SK-N-SH (cell line): ENCODE results near the gene MTFMT. TPM values are rescaled to one million over a fixed set of nuclear protein-coding genes. Genes with fewer than 3 reads are reported as not detected.

Experiments
- CTCF ChIA-PET: fragments of 300-600, 350-600 bp; formaldehyde crosslinking; extraction: SDS; loops from one replicate; lab custom pipeline; 2021; lab: Yijun Ruan, JAX
- POLR2A ChIA-PET: fragments of 350-600 bp; sonication (Branson Sonifier 250); formaldehyde crosslinking; extraction: SDS; loops from one replicate; lab custom pipeline; 2020; ENCODE audit warnings: antibody characterized with exemption, inconsistent platforms; lab: Yijun Ruan, JAX
- DNase-seq: peaks from one replicate; pipeline ENCODE4 v3.0.0; 2012
- H2AFZ ChIP-seq: fragments of 200-600 bp; sonication (generic); 2 replicates; pipeline ENCODE4 v1.8.1; 2016; ENCODE audit warnings: antibody characterized with exemption, mild to moderate bottlenecking, low read depth
- H3F3A ChIP-seq: fragments of 200-600 bp; sonication (generic); replicated peaks from 2 replicates; pipeline ENCODE3; 2016; ENCODE audit warnings: antibody characterized with exemption, mild to moderate bottlenecking; ENCODE audit not compliant: insufficient read depth
- H3K27ac ChIP-seq, 2 experiments: fragments of 200-500 bp in 1 of 2; fragments of 200-600 bp in 1 of 2; sonication (Bioruptor generic) in 1 of 2; sonication (generic), shearing (Covaris generic) in 1 of 2; 2 replicates each; pipeline versions ENCODE4 v1.5.1 to v1.6.1; 2014 to 2016; ENCODE audit warnings: low read depth in 2 of 2, inconsistent platforms in 1 of 2, low read length in 1 of 2, mild to moderate bottlenecking in 1 of 2, mixed read lengths in 1 of 2
- H3K27me3 ChIP-seq: fragments of 200-600 bp; sonication (generic), shearing (Covaris generic); 2 replicates; pipeline ENCODE4 v1.6.1; 2016; ENCODE audit warnings: mixed run types; ENCODE audit not compliant: insufficient read depth
- H3K36me3 ChIP-seq, 2 experiments: fragments of 200-500 bp in 1 of 2; fragments of 200-600 bp in 1 of 2; sonication (Bioruptor generic) in 1 of 2; sonication (generic) in 1 of 2; replicated peaks in 1 of 2; 2 replicates each; pipeline versions ENCODE3 to v1.5.1; 2014 to 2016; ENCODE audit warnings: low read length in 1 of 2, mild to moderate bottlenecking in 1 of 2; ENCODE audit not compliant: insufficient read depth in 2 of 2, control insufficient read depth in 1 of 2
- H3K4me1 ChIP-seq, 2 experiments: fragments of 200-500 bp in 1 of 2; fragments of 200-600 bp in 1 of 2; sonication (Bioruptor generic) in 1 of 2; sonication (generic), shearing (Covaris generic) in 1 of 2; 2 replicates each; pipeline versions ENCODE4 v1.5.1 to v1.6.1; 2014 to 2016; ENCODE audit warnings: low read depth in 1 of 2, low read length in 1 of 2, mixed run types in 1 of 2; ENCODE audit not compliant: insufficient read depth in 2 of 2, control insufficient read depth in 1 of 2
- H3K4me2 ChIP-seq: fragments of 200-600 bp; sonication (generic), shearing (Covaris generic); 2 replicates; pipeline ENCODE4 v1.6.1; 2017; ENCODE audit warnings: mixed run types
- H3K4me3 ChIP-seq, 2 experiments: fragments of 200-500 bp in 1 of 2; fragments of 200-600 bp in 1 of 2; sonication (Bioruptor generic) in 1 of 2; sonication (generic), shearing (Covaris generic) in 1 of 2; 2 replicates each; pipeline versions ENCODE4 v1.5.1 to v1.8.1; 2014 to 2016; ENCODE audit warnings: low read depth in 2 of 2, inconsistent platforms in 1 of 2, low read length in 1 of 2, mild to moderate bottlenecking in 1 of 2, mixed read lengths in 1 of 2, moderate library complexity in 1 of 2
- H3K79me2 ChIP-seq: fragments of 200-600 bp; sonication (generic); 2 replicates; pipeline ENCODE4 v1.8.1; 2017; ENCODE audit warnings: mild to moderate bottlenecking; ENCODE audit not compliant: insufficient read depth
- H3K9ac ChIP-seq: fragments of 200-600 bp; sonication (generic); 2 replicates; pipeline ENCODE4 v1.6.1; 2017; ENCODE audit warnings: mixed run types
- H3K9me2 ChIP-seq: fragments of 200-600 bp; sonication (generic); 2 replicates; pipeline ENCODE4 v1.6.1; 2017; ENCODE audit warnings: mixed run types
- H3K9me3 ChIP-seq: fragments of 200-600 bp; sonication (generic); 2 replicates; pipeline ENCODE4 v1.6.1; 2017; ENCODE audit warnings: mixed run types, mild to moderate bottlenecking, moderate library complexity
- H4K20me1 ChIP-seq: fragments of 200-600 bp; sonication (generic); 2 replicates; pipeline ENCODE4 v1.6.1; 2017; ENCODE audit warnings: mild to moderate bottlenecking, mixed run types; ENCODE audit not compliant: insufficient read depth
- CHD2 ChIP-seq: fragments of 150-350 bp; IDR thresholded peaks from 2 replicates; pipeline ENCODE4 v1.6.1; 2018; ENCODE audit warnings: low read length; ENCODE audit not compliant: partially characterized antibody
- ELF1 ChIP-seq: IDR thresholded peaks from 2 replicates; pipeline ENCODE4 v1.4.0; 2012
- EP300 ChIP-seq, 2 experiments: IDR thresholded peaks; 2 replicates each; pipeline versions ENCODE4 v1.4.0 to v1.6.1; 2012; ENCODE audit warnings: borderline replicate concordance in 1 of 2, low read depth in 1 of 2, low read length in 1 of 2
- EZH2phosphoT487 ChIP-seq: fragments of 200-600 bp; sonication (generic); IDR thresholded peaks from 2 replicates; pipeline ENCODE4 v1.6.1; 2017; ENCODE audit warnings: low read depth, mixed run types, mild to moderate bottlenecking, antibody characterized with exemption, moderate library complexity, borderline replicate concordance
- FOSL2 ChIP-seq: IDR thresholded peaks from 2 replicates; pipeline ENCODE4 v1.4.0; 2012; ENCODE audit warnings: low read depth, mild to moderate bottlenecking, moderate library complexity, borderline replicate concordance
- JUND ChIP-seq: IDR thresholded peaks from 2 replicates; pipeline ENCODE4 v1.4.0; 2012
- MEF2A ChIP-seq: IDR thresholded peaks from 2 replicates; pipeline ENCODE4 v1.4.0; 2012; ENCODE audit warnings: low read depth, borderline replicate concordance
- NFIC ChIP-seq: IDR thresholded peaks from 2 replicates; pipeline ENCODE4 v1.4.0; 2012; ENCODE audit warnings: borderline replicate concordance
- PBX3 ChIP-seq: IDR thresholded peaks from 2 replicates; pipeline ENCODE4; 2012
- POLR2AphosphoS5 ChIP-seq: IDR thresholded peaks from 2 replicates; pipeline ENCODE4 v1.6.1; 2012; ENCODE audit warnings: low read depth, low read length
- RAD21 ChIP-seq: IDR thresholded peaks from 2 replicates; pipeline ENCODE4 v1.6.1; 2012; ENCODE audit warnings: mild to moderate bottlenecking, low read length
- RCOR1 ChIP-seq: fragments of 150-350 bp; IDR thresholded peaks from 2 replicates; pipeline ENCODE4 v1.6.1; 2017; ENCODE audit warnings: antibody characterized with exemption, low read length
- REST ChIP-seq: IDR thresholded peaks from 2 replicates; pipeline ENCODE4 v1.6.1; 2012; ENCODE audit warnings: mild to moderate bottlenecking, low read depth, low read length, moderate library complexity
- RFX5 ChIP-seq: IDR thresholded peaks from 2 replicates; pipeline ENCODE4 v1.6.1; 2012; ENCODE audit warnings: mild to moderate bottlenecking, improper control_type of control experiment, low read length
- RXRA ChIP-seq: IDR thresholded peaks from 2 replicates; pipeline ENCODE4 v1.4.0; 2012; ENCODE audit warnings: low read depth, mild to moderate bottlenecking, borderline replicate concordance
- SIN3A ChIP-seq: IDR thresholded peaks from 2 replicates; pipeline ENCODE4 v1.6.1; 2012; ENCODE audit warnings: low read depth, mild to moderate bottlenecking, low read length, moderate library complexity, borderline replicate concordance
- TAF1 ChIP-seq: IDR thresholded peaks from 2 replicates; pipeline ENCODE4 v1.6.1; 2012; ENCODE audit warnings: low read depth, mild to moderate bottlenecking, low read length, moderate library complexity, borderline replicate concordance
- TCF12 ChIP-seq: IDR thresholded peaks from 2 replicates; pipeline ENCODE4 v1.4.0; 2012
- TEAD4 ChIP-seq: IDR thresholded peaks from 2 replicates; pipeline ENCODE4 v1.4.0; 2012; ENCODE audit warnings: mild to moderate bottlenecking, borderline replicate concordance; ENCODE audit not compliant: insufficient read depth
- YY1 ChIP-seq: IDR thresholded peaks from 2 replicates; pipeline ENCODE4 v1.4.0; 2012; ENCODE audit warnings: low read depth, mild to moderate bottlenecking
- WGBS: methylation state at CpG from one replicate; pipeline ENCODE4 v1.1.6; 2017; ENCODE audit warnings: low lambda C conversion rate; 5-methylcytosine and 5-hydroxymethylcytosine counted together
- polyA plus RNA-seq, 3 experiments: library from polyadenylated mRNA; depleted of rRNA; stranded (reverse); fragments of >200 nt; gene quantifications; 2 replicates each; pipeline ENCODE4 v1.2.3, GENCODE V29; 2012
- TF ChIP-seq, protein P1 (sequence below): IDR thresholded peaks from 2 replicates; pipeline ENCODE4 v1.4.0; 2012; ENCODE audit warnings: low read depth
- TF ChIP-seq, protein P2 (sequence below): IDR thresholded peaks from 2 replicates; pipeline ENCODE4 v1.4.0; 2012; ENCODE audit warnings: low read depth, borderline replicate concordance

MTFMT gene
- polyA plus RNA-seq, 1 of the 3 experiments (the other 2 are of a cell fraction): 12.1 TPM

DNA sequence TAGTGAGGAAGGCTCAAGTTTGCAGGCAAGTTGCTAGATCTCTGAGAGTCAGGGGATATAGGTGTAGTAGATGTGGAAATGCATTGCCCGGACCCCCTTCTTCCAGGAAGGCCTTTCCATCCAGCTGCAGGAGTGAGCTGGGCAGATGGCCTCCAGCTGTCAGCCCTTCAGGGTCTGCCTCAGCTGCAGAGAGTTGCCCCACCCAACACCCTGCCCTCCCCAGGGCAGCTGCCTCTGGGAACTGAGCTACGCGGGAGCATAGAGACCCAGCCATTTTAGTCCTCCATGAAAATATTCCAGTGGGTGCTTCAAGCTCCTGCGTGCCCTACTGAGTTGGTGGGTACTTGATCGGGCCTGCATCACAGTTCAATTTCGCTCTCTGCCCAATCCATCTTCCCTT is 69.3 kb downstream of the MTFMT start (continued):
- TF ChIP-seq, protein P1, sequence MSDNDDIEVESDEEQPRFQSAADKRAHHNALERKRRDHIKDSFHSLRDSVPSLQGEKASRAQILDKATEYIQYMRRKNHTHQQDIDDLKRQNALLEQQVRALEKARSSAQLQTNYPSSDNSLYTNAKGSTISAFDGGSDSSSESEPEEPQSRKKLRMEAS: no peak
- TF ChIP-seq TEAD4 (no peak), ELF1 (no peak), TCF12 (no peak), RAD21 (no peak), TAF1 (no peak), YY1 (no peak), POLR2AphosphoS5 (no peak)

DNA sequence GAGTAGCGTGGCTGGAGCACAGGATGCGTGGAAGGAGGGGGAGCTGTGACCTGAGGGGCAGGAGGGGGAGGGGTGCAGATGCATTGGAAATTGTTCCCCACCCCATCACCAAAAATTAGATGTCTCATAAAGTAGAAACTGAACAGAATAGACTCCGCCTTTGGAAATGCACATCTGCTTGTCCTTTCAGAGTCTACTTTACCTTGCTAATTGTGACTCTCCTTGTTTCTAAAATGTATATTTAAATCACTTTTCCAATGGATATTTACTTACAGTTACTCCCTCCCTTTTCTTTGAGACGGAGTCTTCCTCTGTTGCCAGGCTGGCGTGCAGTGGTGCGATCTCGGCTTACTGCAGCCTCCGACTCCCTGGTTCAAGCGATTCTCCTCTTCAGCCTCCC is 70.3 kb downstream of the MTFMT start:
- H2AFZ ChIP-seq: no peak overlapping the region
- H3K4me1 ChIP-seq: no peaks in the 10 kb centered on the region
- no peak overlapping the region for H3K4me2 ChIP-seq
- peaks cover 53 to 62% of the 10 kb centered on the region in 2 experiments for H3K36me3 ChIP-seq
- no peaks in the 10 kb centered on the region for H3F3A ChIP-seq
- H3K9me3 ChIP-seq: no peaks in the 10 kb centered on the region
- no peaks in the 10 kb centered on the region for H3K27me3 ChIP-seq
- no peaks in the 10 kb centered on the region for H3K79me2 ChIP-seq
- TF ChIP-seq PBX3: no peak
- TF ChIP-seq EP300 (IDR thresholded peaks at IDR 0.05; ENCODE audit: borderline replicate concordance in 1 of 2, low read depth in 1 of 2, low read length in 1 of 2): no peak
- no peak for TF ChIP-seq REST
- no peak for TF ChIP-seq MEF2A
- TF ChIP-seq CHD2: no peak
- TF ChIP-seq NFIC: no peak
- no peak for TF ChIP-seq JUND
- TF ChIP-seq EZH2phosphoT487: no peak
- TF ChIP-seq RCOR1: no peak
- TF ChIP-seq TAF1: no peak
- TF ChIP-seq SIN3A: no peak
- TF ChIP-seq RFX5: no peak
- TF ChIP-seq RXRA: no peak
- TF ChIP-seq, protein P2, sequence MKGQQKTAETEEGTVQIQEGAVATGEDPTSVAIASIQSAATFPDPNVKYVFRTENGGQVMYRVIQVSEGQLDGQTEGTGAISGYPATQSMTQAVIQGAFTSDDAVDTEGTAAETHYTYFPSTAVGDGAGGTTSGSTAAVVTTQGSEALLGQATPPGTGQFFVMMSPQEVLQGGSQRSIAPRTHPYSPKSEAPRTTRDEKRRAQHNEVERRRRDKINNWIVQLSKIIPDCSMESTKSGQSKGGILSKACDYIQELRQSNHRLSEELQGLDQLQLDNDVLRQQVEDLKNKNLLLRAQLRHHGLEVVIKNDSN: no peak
- TF ChIP-seq FOSL2: no peak
- no peak for TF ChIP-seq RAD21
- no peak for TF ChIP-seq TEAD4
- TF ChIP-seq ELF1: no peak
- TF ChIP-seq, protein P1: no peak
- no peaks in the 10 kb centered on the region for H3K9me2 ChIP-seq
- ChIA-PET CTCF (interaction anchor here (1.4 kb wide), 1 partner anchor 23 kb away, joined by 3 read pairs; no protein-coding TSS in a partner anchor), POLR2A (no interaction called here)
- no peak overlapping the region for H3K9ac ChIP-seq
- 99% methylated on average over 9 of the region's 9 CpGs for WGBS
- H3K27ac ChIP-seq: no peak overlapping the region
- no peaks in the 10 kb centered on the region for H4K20me1 ChIP-seq
- no peak overlapping the region for H3K4me3 ChIP-seq
- no peak for DNase-seq
